HG02588 (cell line): Measurements from ENCODE around the gene VPREB3.
"Not testable (repeated sequence)": the region's sequence is repeated elsewhere in the genome, so short reads cannot be mapped to it uniquely, and the experiment has no call there.

Experiments
- ATAC-seq: cut with Tn5 transposase; IDR thresholded peaks from one replicate; pipeline ENCODE4 v1.9.1; 2021; ENCODE audit warnings: mild to moderate bottlenecking, moderate library complexity; ENCODE audit not compliant: unreplicated experiment

VPREB3 gene

DNA sequence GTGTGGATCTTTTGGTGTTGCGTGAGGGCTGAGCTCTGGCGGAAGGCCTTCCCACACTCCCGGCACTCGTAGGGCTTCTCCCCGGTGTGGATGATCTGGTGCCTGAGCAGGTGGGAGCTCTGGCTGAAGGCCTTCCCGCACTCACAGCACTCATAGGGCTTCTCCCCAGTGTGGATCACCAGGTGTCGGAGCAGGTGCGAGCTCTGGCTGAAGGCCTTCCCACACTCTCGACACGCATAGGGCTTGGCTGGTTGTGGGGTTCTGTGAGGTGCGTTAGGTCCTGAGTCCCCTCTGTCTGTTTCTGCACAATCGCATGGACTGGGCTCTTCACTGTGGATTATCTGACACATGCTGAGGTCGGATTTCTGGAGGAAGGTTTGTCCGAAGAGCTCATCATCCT lies 9.7 kb downstream of the VPREB3 start:
- no peak for ATAC-seq

DNA sequence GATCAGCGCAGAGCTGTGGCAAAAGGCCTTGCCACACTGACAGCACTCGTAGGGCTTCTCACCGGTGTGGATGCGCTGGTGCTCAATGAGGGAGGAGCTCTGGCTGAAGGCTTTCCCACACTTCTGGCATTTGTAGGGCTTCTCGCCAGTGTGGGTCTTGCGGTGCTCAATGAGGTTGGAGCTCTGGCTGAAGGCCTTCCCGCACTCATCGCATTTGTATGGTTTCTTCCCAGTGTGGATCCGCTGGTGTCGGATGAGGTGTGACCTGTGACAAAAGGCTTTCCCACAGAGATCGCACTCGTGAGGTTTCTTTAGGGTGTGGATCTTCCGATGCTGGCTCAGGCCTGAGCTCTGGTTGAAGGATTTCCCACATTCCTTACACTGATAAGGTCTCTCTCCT lies 10.2 kb downstream of the VPREB3 start:
- ATAC-seq = no peak

DNA sequence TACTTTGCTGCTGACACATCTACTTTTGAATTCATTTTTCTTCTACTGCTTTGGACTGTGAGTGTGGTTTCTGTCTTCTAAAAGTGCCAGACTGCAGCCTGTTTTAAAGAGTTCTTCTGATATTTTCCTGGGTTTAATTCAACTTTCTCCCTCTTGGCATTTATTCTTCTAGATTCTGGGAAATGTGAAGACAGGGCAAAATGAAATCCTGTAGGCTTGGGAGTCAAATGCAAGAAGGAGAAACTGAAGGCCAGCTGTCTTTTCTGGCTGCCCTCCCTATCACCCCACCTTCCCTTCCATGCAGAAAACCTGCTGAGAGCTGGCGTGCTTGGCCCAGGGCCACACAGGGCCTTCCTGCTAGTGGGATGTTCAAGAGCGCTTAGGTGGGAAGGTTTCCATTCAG lies 10.9 kb downstream of the VPREB3 start:
- ATAC-seq = no peak

DNA sequence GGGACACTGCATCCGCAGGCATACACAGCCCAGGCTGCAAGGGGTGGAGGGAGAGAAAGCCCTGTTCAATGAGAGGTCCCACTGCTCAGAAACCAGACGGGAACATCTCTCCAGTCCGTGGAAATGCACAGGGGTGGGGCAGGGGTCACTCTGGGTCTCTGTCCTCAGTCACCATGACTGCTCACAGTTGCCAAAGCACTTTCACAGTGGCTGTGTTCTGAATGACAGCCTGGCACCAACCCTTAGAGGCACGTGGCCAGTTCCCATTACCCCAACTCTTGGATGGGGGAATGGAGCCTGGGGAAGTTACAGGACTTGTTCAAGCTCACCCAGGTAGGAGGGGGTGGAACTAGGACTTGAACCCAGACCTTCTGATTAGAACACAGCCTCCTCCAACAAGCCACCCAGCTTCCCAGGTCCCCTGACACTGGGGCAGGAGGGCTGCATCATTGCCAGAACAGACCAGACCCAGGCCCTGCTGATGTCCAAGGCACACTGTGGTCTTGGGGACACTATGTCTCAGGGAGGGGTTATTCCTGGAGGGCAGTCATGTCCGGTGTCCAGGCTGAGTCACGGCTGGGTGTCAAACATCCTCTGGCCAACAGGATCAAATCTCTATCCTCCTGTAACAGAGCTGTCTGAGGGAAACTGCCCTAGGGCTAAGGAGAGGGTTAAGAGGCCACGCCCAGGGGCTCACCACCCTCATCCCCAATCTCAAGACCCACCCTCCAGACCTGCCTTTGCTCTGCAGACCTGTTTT lies 11.5 kb downstream of the VPREB3 start:
- ATAC-seq = no peak

DNA sequence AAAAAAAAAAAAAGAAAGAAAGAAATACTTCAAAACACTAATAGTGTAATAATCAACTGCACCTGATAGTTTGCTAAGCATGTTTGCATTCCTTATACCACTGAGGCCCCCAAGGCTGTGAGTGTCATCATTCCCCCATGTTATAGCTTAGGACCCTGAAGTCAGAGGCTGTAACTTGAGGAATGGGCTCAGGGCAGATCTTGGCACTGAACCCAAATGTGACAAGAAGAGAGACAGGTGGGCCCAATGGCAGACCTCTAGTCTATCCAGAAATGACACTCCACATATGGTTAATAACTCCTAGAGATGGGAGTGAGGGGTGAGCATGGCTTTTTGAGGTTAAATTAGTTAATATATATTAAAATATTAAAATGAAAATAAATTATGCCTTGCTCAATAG lies 16.5 kb downstream of the VPREB3 start:
- no peak for ATAC-seq

DNA sequence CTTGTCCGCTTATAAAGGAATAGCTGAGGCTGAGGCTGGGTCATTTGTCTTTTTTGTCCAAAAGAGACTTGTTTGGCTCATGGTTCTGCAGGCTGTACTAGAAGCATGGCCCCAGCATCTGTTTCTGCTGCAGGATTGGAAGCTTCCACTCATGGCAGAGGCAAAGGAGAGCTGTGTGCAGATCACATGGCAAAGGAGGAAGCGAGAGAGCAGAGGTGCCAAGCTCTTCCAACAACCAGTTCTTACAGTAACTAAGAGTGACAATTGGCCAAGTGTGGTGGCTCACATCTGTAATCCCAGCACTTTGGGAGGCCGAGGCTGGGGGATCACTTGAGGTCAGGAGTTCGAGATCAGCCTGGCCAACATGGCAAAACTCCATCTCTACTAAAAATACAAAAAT lies 26.1 kb downstream of the VPREB3 start:
- not testable (repeated sequence) for ATAC-seq

DNA sequence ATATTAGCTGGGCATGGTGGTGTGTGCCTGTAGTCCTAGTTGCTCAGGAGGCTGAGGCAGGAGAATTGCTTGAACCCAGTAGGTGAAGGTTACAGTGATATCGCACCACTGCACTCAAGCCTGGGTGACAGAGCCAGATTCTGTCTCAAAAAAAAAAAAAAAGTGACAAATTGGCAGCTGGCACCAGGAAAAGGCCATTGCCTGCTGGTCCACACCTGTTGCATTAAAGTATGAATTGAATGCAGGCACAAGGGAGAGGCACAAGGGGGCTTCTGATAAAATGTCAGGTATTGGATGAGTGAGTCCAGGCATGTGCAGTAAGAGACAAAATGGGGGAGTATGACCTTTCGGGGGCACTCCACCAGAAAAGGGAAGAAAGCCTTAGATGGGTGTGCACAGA lies 31.5 kb downstream of the VPREB3 start:
- ATAC-seq = no peak

DNA sequence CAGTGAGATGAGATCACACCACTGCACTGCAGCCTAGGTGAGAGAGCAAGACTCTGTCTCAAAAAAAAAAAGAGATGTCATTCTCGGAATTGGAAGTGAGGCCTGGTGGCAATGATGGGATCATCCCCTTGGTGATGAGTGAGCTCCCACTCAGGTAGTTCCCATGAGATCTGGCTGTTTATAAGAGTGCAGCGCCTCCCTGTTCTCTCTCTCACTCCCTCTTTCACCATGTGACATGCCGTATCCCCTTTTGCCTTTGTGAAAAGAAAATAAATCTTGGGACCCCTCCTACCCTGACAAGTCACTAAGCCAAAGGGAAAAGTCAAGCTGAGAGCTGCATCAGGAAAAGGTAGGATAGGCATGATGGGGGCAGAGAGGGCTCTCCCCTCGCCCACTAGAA lies 32.1 kb downstream of the VPREB3 start:
- ATAC-seq = no peak

DNA sequence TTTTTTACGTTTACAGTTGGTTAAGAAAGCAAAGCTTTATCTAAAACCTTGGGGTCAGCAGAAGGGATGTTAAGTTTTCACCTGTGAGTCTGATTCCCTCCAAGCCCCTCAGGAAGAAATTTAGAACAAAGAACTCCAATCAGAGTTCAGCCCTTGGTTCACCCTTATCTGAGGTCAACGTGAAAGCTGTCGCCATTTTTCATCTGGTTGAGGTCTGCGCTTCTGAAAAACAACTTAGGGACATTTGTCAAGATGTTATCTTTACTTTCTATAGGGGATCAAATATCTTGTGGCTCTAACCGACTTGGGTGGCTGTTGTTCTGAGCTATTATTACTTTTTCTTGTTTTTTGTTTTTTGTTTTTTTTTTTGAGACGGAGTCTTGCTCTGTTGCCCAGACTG lies 33.4 kb downstream of the VPREB3 start:
- ATAC-seq = no peak

DNA sequence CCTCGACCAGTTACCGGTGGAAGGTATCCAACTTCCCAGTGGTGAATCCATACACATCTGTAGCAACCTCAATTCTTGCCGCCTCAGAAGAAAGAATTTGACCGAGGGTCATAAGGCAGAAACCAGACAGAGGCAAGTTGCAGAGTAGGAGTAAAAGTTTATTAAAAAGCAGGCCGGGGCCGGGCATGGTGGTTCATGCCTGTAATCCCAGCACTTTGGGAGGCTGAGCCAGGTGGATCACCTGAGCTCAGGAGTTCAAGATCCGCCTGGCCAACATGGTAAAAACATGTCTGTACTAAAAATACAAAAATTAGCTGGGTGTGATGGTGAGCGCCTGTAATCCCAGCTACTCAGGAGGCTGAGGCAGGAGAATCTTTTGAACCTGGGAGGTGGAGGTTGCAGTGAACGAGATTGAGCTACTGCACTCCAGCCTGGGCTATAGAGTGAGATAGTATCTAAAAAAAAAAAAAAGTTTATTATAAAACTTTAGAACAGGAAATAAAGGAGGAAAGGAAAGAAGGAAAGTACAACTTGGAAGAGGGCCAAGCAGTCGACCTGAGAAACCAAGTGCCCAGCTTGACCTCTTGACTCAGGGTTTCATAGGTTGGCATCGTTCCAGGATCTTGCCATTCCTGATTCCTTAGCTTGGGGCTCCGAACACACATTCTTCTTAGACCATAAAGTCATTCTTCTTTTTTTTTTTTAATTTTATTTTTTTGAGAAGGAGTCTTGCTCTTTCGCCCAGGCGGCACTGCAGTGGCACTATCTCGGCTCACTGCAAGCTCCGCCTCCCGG lies 35.7 kb downstream of the VPREB3 start:
- ATAC-seq = no peak

DNA sequence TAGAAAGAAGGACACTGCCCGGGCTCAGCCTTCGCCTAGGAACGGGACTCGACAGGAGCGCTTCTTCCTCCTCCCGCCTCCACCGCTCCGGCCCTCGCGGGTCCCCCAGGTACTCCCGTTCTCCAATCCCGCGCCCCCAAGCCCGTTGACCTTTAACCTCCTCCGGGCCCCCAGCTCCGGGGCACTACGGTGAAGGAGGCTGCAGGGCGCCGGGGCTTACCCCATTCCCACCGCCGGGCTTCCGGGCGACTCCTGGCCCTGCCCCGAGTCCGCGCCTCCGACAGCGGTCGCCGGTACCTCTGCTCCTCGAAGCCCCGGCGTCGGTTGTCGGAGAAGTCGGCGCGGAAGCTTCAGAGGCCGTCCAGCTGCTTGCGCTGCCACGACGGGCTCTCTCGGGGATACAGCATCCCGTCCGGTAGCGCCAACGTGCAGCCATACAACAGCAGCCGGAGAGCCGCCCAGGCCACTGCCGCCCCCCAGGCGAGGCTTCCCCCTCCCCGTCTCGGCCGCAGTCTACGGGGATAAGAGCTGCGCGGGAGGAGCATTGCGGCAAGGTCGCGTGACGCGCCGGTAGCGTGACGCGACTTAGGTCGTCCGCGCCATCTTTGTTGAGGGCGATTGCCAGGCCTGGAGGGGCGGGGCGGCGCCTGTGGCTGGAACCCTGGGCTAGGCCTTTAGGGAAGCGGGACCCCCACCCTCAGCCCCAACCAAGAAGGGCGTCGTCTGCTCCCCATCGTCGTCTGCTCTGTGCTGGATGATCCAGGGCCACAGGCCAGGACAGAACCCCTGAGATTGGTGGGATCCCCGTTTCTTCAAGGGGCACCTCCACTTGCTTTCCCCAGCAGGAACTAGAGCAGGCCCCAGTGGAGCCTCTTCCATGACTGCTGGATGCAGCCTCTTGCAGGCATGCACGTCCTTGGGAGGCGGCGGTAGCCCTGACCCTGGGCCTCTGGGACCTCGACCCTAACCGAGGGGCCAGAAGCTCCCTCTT lies 37.1 kb downstream of the VPREB3 start:
- ATAC-seq = peak; percentile 72

DNA sequence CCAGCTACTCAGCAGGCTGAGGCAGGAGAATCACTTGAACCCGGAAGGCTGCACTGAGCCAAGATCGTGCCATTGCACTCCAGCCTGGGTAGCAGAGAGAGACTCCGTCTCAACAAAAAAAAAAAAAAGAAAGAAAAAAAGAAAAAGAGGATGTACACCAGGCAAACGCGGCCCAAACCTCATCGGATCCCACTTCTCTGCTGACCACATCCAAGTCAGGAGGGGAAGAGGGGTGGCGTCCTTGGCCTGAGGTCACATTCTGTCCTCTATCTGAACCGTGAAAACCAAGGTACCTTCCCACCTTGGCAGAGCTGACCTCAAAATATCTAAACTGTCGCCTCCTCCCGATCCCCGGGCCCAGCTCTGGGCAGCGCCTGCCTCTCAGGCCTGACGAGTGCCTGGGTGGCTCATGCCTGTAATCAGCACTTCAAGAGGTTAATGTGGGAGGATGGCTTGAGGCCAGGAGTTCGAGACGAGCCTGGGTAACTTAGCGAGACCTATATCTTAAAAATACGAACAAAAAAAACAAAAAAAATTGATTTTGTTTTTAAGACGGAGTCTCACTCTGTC lies 38.3 kb downstream of the VPREB3 start:
- ATAC-seq = no peak

DNA sequence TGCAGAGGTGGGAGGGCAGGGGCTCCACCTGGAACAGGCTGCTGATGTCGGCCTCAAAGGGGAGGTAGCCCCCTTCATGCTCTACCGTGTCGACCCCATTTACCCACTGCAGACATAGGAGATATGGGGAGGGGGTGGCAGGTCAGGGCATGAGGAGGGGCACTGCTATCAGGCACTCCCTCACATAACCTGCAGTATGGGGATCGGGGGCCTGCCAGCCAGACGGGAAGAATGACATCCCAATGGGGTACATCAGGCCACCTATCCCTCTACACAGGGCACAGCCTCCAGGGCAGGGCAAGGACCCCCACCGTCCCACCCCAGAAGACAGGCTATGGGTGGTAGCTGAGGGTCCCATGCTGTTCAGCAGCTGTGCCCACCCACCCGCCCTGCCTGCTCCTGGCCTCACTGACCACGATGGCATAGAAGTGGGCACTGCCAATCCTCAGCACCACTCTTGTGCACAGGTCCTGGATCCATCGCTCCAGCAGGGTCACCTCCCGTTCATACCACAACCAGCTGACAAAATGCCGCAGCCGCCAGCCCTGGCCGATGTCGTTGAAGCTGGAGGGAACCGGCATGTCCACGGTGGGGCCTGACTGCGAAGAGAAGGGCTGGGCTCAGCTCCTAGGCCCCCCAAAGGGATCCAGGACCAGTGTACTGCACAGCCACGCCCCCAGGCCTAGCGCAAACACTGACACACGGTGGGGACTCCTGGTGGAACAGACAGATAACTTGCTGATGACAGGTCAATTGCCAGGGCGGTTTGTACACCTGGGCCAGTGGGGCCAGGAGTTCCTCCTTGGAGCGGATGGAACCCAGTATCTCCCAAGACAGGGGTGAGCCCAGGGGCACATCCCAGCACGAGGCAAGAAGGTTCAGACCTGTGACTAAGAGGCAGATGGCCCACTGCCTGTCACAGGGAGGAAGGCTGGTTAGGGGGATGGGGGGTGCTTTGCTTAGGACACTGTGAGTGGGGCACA lies 39.3 kb downstream of the VPREB3 start:
- ATAC-seq = no peak

DNA sequence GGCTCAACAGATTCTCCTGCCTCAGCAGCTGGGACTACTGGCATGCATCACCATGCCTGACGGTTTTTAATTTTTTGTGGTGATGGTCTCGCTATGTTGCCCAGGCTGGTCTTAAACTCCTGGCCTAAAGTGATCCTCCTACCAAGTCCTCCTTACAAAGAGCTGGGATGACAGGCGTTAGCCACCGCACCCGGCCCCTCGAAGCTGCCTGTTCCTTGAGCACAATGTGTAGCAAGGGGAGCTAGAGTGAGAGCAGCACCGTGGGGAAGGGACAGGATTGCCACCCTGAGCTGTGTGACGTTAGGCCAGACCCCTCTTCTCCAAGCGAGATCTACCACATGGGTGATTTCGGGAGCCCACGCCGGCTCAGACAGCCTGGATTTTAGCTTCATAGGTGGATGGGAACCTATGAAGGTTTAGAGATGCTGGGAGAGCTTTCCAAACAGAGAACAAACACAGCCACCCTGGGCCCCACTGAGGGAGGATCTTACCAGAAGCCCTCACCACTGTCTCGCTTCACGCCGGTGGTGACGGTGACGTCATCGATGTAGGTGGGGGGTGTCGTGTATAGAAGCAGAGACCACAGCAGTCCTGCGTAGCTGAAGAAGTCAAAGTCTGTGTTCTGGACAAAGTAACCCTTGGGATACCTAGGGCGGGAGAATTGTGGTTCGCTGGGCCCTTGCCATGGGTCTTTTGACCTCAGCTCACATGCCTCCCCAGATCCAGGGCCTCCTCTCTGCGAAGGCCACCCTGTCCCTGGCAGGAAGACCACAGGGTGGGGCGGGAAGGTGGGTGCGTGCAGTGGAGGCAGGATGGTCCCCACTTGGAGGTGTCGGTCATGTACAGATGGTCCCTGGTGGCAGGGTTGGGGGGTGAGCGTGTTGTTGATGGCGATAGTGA lies 40.3 kb downstream of the VPREB3 start:
- no peak for ATAC-seq

DNA sequence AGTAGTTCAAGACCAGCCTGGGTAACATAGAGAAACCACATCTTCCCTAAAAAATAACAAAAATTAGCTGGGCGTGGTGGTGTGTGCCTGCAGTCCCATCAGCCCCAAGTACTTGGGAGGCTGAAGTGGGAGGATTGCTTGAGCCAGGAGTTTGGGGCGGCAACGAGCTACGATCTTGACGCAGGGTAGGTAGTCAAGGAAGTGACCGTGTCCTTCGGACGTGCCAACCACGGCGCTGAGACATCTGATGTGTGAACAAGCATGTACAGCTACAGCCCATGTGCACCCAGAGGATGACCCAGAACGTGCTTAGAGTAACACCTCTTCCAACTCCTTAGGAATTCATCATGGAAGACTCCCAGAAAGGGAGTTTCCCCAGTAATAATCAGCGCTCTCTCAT lies 42.0 kb downstream of the VPREB3 start:
- ATAC-seq = no peak

DNA sequence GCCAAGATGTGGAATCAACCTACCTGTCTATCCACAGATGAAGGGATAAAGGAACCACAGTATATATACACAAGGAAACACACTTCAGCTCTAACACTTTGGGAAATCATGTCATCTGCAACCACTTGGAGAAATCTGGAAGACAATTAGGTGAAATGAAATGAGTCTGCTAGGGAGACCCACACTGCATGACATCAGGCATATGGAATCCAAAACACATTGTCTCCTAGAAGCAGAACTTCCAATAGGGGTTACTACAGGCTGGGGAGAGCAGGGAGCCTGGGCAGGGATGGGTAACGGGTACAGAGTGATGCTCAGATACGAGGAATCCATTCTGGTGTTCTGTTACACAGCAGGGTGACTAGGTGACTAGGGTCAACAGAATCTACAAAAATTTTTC lies 45.1 kb downstream of the VPREB3 start:
- ATAC-seq = no peak

DNA sequence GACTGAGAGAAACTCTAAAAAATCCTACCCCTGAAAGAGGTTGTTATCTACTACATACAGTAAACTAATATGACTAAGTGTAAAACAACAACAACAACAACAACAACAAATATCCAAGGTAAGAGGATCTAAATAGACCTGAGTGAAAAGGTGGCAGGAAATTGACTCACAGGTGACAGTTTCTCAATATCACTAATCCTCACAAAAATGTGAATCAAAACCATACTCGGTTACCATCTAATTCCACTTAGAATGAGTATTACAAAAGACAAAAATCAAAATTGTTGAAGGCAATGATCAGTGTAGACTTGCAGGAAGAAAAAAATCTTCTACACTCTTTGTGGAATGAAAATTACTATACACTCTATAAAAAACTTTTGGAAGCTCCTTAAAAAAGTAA lies 46.0 kb downstream of the VPREB3 start:
- ATAC-seq = no peak

DNA sequence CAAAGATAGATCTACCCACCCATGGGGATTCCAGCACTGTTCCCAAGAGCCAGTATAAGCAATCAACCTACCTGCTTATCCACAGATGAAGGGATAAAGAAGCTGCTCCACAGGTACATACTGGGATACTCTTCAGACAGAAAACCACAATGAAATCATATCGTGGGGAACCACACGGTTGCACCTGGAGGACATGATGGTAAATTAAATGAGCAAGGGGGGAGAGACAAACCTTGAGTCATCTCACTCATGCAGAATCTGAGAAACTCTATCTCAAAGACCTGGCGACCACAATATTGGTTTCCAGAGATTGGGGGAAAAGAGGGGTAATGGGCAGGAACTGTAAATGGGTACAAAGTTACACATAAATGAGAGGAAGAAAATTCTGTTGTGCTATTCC lies 48.9 kb downstream of the VPREB3 start:
- no peak for ATAC-seq

DNA sequence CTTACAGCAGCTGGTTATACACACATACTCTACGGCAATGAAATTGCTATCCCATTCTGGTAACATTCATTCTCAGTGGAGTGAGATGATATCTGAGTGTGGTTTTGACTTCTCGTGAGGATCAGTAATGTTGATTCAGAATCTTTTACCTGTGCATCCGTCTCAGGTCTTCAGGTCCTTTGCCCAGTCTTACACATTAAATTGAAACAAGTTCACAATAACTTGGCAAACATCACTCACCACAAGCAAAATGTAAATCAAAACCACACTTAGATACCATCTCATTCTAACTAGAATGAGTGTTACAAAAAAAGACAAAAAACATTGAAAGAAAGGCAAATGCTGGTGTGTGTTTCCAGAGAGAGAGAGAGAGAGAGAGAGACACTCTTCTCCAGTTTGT lies 49.4 kb downstream of the VPREB3 start:
- no peak for ATAC-seq
